GM18867 (cell line): ENCODE measurements around the gene RELL1.
A peak's percentile ranks its signal among the peaks of the same experiment; 100 is the strongest.

Experiments
- ATAC-seq: cut with Tn5 transposase; IDR thresholded peaks from one replicate; pipeline ENCODE4 v1.9.1; 2021; ENCODE audit warnings: mild to moderate bottlenecking, moderate library complexity; ENCODE audit not compliant: unreplicated experiment

RELL1 gene

GRCh38 chr4:37667197-37668100, 18.7 kb downstream of the RELL1 start:
- no peak for ATAC-seq

- no peak for ATAC-seq
These were observed 19.5 kb downstream of the RELL1 start for GRCh38 chr4:37666625-37667071.

GRCh38 chr4:37665333-37666320, 20.5 kb downstream of the RELL1 start:
- no peak for ATAC-seq

GRCh38 chr4:37664696-37665095, 21.5 kb downstream of the RELL1 start:
- ATAC-seq, result no peak

- ATAC-seq, result no peak
These were observed 22.6 kb downstream of the RELL1 start for GRCh38 chr4:37663552-37663951.

- no peak for ATAC-seq
These were observed 23.2 kb downstream of the RELL1 start for GRCh38 chr4:37662861-37663390.

- no peak for ATAC-seq
These were observed 23.9 kb downstream of the RELL1 start for GRCh38 chr4:37662251-37662650.

- no peak for ATAC-seq
These were observed 24.4 kb downstream of the RELL1 start for GRCh38 chr4:37661772-37662171.

GRCh38 chr4:37659696-37660095, 26.5 kb downstream of the RELL1 start:
- ATAC-seq, result no peak

- no peak for ATAC-seq
These were observed 29.5 kb downstream of the RELL1 start for GRCh38 chr4:37656649-37657048.

- peak; percentile 20 for ATAC-seq
These were observed 32.6 kb downstream of the RELL1 start for GRCh38 chr4:37653601-37654000.

GRCh38 chr4:37652747-37653527, 33.2 kb downstream of the RELL1 start:
- ATAC-seq, result peak; percentile 69

GRCh38 chr4:37651781-37652377, 34.3 kb downstream of the RELL1 start:
- ATAC-seq, result no peak

- ATAC-seq, result no peak
These were observed 35.7 kb downstream of the RELL1 start for GRCh38 chr4:37650481-37650880.

GRCh38 chr4:37649268-37649667, 36.9 kb downstream of the RELL1 start:
- no peak for ATAC-seq

- ATAC-seq, result no peak
These were observed 37.9 kb downstream of the RELL1 start for GRCh38 chr4:37648084-37648817.

GRCh38 chr4:37646247-37646646, 39.9 kb downstream of the RELL1 start:
- no peak for ATAC-seq

- no peak for ATAC-seq
These were observed 40.4 kb downstream of the RELL1 start for GRCh38 chr4:37645736-37646135.

- ATAC-seq, result no peak
These were observed 41.2 kb downstream of the RELL1 start for GRCh38 chr4:37644962-37645361.
